Esophagus mucosa (tissue), 1 donor: ENCODE data around the gene PERM1. TPM values are rescaled to one million over a fixed set of nuclear protein-coding genes. Genes with fewer than 3 reads are reported as not detected.
A peak's percentile ranks its signal among the peaks of the same experiment; 100 is the strongest.
"Not testable (repeated sequence)": the region's sequence is repeated elsewhere in the genome, so short reads cannot be mapped to it uniquely, and the experiment has no call there.

Experiments used
- ATAC-seq: fragments of 200-7000 bp; cut with Tn5 transposase; one replicate; pipeline ENCODE4 v1.9.1; 2020
- total RNA-seq: library from RNA; stranded (reverse); gene quantifications from one replicate; pipeline ENCODE4 v1.2.4, GENCODE V29; 2023
- donor health status: DM: yes; HTN: yes; CAD: no.

PERM1 gene
- total RNA-seq, 1 donor from 2014 or later = not detected

GRCh38 chr1:1014799-1015681 is 33.1 kb upstream of the PERM1 start:
- no peak for ATAC-seq

GRCh38 chr1:1013922-1014648 is 32.2 kb upstream of the PERM1 start:
- ATAC-seq = peak; percentile 9

- peak; percentile 83 for ATAC-seq
Measured at GRCh38 chr1:1013105-1013921, 31.4 kb upstream of the PERM1 start, which contains the start of gene ISG15. Gene ISG15 (plus strand): TSS chr1:1013497. CDS start chr1:1013574, 77 bp downstream.

- not testable (repeated sequence) for ATAC-seq
Measured at GRCh38 chr1:1012736-1013104, 30.8 kb upstream of the PERM1 start.

- ATAC-seq = no peak
Measured at GRCh38 chr1:1011396-1011949, 29.6 kb upstream of the PERM1 start.

GRCh38 chr1:1010131-1010530 is 28.2 kb upstream of the PERM1 start:
- ATAC-seq = not testable (repeated sequence)

GRCh38 chr1:1006305-1007159 is 24.6 kb upstream of the PERM1 start:
- peak; percentile 74 for ATAC-seq

GRCh38 chr1:1005774-1006304 is 23.9 kb upstream of the PERM1 start:
- ATAC-seq = no peak

GRCh38 chr1:1004780-1005697 is 23.1 kb upstream of the PERM1 start:
- ATAC-seq = no peak

- ATAC-seq = no peak
Measured at GRCh38 chr1:1004420-1004779, 22.5 kb upstream of the PERM1 start.

- no peak for ATAC-seq
Measured at GRCh38 chr1:1003618-1004419, 21.9 kb upstream of the PERM1 start.

GRCh38 chr1:1001057-1001783 is 19.3 kb upstream of the PERM1 start:
- ATAC-seq = no peak

- ATAC-seq = peak; percentile 50
Measured at GRCh38 chr1:1000357-1001056, 18.6 kb upstream of the PERM1 start.

GRCh38 chr1:999725-1000356 is 17.9 kb upstream of the PERM1 start, which contains the start of gene HES4:
Gene HES4 (minus strand): TSS chr1:1000097. CDS start chr1:999973, 124 bp downstream.
- ATAC-seq = peak; percentile 72

- ATAC-seq = no peak
Measured at GRCh38 chr1:998995-999724, 17.3 kb upstream of the PERM1 start.

GRCh38 chr1:998745-998994 is 16.8 kb upstream of the PERM1 start:
- ATAC-seq = no peak
